Embryonic facial prominence (tissue), 1 donor: ENCODE results near the gene UBE2L3.
A peak's percentile ranks its signal among the peaks of the same experiment; 100 is the strongest.
"Not testable (repeated sequence)": the region's sequence is repeated elsewhere in the genome, so short reads cannot be mapped to it uniquely, and the experiment has no call there.

ENCODE experiments used
- DNase-seq: peaks from one replicate; pipeline ENCODE4 v3.0.0-alpha.2; 2016; ENCODE audit errors: extremely low spot score

The UBE2L3 gene

DNA sequence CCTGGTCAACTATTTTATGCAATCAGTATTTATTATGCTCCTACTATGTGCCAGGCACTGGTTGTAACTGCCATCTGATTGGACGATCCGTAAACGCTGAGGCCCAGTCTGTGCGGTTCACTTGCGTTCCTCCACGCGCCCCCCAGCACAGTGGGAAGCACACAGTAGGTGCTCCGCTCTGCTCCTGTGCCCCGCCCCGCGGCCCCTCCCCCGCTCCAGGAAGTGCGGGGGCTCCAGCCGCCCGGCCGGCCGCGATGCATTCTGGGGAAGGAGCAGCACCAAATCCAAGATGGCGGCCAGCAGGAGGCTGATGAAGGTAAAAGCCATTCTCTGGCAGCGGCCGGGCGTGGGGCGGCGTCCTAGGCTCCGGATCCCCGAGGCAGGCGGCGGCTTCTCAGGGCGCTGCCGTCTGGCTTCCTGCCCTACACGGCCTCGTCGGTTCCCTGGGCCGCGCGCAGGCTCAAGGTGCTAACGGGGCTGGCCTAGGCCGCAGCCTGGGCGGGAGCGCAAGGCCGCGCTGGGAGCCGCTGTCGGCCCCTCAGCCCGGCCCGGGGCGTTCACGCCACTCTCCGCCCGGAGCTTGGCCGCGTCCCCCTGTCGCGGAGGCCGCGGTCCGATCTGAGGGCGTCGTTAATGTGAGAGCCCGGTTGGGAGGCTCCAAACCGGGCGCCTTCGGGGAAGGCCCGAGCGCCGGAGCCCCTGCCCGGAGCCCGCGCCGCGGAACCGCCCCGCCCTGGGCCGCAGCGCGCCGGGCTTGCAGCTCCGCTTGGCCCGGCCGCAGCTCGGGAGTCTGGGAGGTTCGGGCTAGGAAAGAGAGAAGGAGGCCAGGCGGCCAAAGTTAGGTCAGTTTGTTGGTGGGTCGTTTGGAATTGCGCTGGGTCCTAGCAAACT, at the start of gene UBE2L3:
Gene UBE2L3 (plus strand): TSS at position 259 of the 891 bp plus-strand sequence. CDS start 31 bp downstream, at position 290.
- peak; percentile 52 for DNase-seq

DNA sequence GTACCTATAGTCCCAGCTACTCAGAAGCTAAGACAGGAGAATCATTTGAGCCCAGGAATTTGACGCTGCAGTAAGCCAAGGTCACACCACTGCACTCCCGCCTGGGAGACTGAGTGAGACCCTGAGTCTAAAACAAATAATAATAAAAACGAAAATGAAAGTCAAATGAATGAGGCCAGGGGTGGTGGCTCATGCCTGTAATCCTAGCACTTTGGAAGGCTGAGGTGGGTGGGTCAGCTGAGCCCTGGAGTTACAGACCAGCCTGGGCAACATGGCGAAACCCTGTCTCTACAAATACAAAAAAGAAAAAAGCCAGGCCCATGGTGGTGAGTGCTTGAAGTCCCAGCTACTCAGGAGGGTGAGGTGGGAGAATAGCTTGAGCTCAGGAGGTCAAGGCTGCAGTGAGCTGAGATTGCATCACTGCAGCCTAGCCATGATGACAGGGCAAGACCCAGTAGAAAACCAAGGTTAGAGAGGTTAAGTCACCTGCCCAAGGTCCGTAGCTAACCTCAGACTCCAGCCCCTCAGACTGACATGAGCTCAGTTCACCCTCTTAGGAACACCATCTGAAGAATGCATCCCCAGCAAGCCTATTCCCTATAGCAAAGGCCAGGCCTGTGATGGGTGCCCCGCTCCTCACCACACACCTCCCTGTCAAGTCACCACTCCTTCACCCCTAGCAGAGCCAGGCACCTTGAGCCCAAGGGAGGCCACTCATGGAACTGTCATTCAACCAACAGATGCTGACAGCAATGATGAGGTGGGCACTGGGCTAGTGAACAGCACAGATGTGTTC, 40.6 kb upstream of the UBE2L3 start:
- not testable (repeated sequence) for DNase-seq

GRCh38 chr22:21531525-21531924, 36.0 kb upstream of the UBE2L3 start:
- DNase-seq, result not testable (repeated sequence)

DNA sequence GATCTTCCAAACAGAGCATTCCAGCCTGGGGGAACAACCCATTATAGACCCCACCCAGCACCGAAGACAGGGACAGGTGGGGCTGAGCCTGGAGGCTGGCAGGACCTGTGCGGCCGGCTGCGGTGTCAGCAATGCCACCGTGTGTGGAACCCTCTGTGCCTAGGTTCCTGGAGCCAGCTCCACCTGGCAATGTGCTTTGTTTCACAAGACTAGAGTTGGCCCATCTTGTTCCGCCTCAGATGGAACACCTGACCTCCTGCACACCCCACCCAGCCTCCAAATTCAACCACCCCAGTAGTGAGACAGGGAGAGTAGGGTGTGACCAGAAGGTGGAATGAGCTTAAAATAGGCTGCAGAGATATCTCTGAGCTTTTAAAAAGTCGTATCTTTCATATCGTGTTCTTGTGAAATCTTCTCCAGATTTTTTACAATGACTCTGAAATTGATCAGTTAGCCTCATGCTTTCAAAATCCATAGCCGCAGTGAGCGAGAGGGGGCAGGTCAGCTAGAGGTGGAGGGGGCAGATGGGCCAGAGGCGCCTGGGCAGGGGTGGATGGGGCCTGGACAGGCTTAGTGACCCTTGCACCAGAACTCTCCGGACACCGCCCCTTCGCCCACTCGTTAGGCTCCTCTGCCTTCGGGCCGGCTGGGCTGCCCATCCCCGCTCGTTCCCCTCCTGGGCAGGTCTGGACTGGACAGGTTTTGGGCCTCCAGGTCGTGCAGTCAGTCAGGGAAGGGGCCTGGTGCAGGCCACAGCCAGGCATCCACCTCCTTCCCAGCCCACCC, 34.5 kb upstream of the UBE2L3 start:
- not testable (repeated sequence) for DNase-seq

DNA sequence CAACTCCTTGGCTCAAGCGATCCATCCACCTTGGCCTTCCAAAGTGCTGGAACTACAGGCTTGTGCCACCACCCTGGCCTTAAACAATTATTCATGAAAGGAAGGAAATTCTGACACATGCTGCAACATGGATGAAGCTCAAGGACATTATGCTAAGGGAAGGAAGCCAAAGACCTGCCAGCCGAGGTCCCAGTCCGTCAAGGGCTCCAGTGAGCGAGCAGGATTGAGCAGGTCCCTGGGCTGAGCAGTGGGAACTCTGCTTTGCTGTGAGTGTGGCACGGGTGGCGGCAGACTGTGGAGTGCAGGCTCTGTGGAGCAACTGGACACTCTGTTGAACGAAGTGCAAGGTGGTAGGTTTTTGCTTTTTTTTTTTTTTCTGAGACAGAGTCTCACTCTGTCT, 27.7 kb upstream of the UBE2L3 start:
- not testable (repeated sequence) for DNase-seq

DNA sequence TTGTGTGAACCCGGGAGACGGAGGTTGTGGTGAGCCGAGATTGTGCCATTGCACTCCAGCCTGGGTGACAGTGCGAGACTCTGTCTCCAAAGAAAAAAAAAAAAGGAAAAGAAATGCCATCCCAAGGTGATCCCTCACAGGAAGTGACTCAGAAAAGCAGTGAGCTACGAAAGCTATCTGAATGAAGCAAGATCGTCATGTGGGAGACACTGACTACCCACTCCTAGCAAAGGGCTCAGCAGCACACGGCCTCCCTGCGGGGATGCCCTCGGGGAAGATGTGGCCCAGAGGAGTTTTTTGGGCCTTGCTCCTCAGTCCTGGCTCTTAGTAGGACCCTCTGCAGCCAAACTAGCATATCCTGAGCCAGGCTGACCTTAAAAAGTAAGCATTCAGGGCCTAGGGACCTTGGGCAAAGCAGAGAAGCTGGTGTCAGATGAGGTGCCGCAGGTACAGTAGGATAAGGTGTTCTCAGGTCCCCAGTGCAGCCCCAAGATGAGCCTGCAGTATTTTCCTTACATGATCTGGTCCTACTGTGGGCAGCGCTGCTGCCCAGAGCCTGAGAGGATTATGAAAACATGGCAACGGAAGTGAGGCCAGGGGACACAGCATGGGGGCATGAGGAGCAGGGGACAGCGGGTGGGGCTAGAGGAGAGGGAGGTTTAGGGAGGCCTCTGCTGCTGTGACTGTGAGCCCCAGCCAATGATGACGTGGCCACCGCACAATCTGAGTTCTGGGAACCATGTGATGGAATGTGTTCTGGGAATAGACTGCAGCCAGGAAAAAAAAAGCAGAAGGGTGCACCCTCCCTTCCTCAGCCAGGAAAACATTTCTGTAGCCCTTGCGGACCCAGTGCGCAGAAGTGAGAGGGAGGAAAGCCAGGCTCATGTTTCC, 22.8 kb upstream of the UBE2L3 start:
- not testable (repeated sequence) for DNase-seq

- DNase-seq, result not testable (repeated sequence)
These were observed 18.0 kb upstream of the UBE2L3 start for GRCh38 chr22:21549558-21549957.

- not testable (repeated sequence) for DNase-seq
These were observed 17.4 kb upstream of the UBE2L3 start for GRCh38 chr22:21550008-21550677.

DNA sequence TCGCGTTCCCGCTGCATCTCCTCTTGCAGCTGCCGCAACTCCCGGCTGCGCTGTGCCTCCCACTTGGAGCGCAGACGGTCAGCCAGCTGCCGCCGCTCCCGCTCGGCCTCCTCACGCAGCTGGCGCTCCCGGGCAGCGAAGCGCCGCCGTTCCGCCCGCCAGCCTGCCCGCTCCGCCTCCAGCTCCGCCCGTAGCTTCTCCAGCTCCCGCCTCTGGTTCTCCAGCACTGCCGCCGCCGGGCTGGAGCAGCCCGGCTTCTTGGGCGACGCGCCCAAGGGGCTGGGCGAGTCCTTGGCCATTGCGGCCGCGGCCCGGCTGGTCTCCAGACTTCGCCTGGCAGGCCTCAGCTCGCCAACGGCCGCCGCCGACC, 16.9 kb upstream of the UBE2L3 start:
- not testable (repeated sequence) for DNase-seq

GRCh38 chr22:21551361-21551760, 16.2 kb upstream of the UBE2L3 start, which contains the start of gene RIMBP3C:
Gene RIMBP3C, minus strand, starts transcription at chr22:21551461. Its CDS starts 485 bp downstream, at chr22:21550976.
- DNase-seq, result not testable (repeated sequence)

DNA sequence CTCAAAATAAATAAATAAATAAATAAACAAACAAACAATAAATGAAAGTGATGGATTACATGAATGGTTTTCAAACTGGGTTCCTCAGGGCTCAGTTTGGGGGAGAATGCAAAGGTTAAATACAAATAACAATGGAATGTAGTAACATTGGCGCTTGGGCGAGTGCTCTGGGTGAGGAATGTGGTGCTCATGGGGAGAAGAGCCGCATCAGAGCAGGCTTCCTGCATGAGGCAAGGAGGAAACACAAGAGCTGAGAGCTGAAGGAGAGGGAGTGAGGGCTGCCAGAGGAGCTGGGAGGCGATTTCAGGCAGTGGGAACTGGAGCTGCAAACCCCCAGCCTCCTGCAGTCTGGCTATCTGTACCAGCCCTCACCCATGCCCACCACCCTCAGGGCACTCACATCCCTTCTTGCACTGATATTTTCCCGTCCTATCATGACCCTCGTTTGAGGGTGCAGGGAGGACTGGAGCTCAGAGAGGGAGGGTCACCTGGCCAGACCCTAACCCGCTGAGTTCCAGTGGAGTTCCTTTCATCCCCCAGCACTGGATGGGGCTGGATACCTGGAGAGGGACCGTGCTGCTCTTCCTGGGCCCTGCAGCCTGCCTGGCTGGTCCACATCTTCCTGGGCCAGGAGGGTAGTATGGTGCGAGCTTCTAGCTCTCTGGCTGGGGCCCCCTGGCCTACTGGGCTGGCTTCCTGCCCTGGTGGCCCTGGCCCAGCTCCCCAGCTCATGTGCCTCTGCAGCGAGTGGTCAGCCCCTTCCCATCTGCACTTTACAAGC, 8.0 kb upstream of the UBE2L3 start:
- DNase-seq, result not testable (repeated sequence)

- not testable (repeated sequence) for DNase-seq
These were observed 6.9 kb upstream of the UBE2L3 start for GRCh38 chr22:21560657-21561056.

- no peak for DNase-seq
These were observed 3.6 kb upstream of the UBE2L3 start for GRCh38 chr22:21563912-21564311.

- DNase-seq, result no peak
These were observed 3.1 kb upstream of the UBE2L3 start for GRCh38 chr22:21564411-21564810.

GRCh38 chr22:21568347-21569075, 997 bp downstream of the UBE2L3 start:
- no peak for DNase-seq

DNA sequence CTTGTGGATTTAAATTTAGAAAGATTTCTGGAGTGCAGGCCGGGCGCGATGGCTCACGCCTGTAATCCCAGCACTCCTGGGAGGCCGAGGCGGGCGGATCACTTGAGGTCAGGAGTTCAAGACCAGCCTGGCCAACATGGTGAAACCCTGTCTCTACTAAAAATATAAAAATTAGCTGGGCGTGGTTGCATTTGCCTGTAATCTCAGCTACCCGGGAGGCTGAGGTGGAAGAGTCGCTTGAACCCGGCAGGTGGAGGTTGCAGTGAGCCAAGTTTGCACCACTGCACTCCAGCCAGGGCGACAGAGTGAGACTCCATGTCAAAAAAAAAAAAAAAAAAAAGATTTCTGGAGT, 1.5 kb downstream of the UBE2L3 start:
- not testable (repeated sequence) for DNase-seq

DNA sequence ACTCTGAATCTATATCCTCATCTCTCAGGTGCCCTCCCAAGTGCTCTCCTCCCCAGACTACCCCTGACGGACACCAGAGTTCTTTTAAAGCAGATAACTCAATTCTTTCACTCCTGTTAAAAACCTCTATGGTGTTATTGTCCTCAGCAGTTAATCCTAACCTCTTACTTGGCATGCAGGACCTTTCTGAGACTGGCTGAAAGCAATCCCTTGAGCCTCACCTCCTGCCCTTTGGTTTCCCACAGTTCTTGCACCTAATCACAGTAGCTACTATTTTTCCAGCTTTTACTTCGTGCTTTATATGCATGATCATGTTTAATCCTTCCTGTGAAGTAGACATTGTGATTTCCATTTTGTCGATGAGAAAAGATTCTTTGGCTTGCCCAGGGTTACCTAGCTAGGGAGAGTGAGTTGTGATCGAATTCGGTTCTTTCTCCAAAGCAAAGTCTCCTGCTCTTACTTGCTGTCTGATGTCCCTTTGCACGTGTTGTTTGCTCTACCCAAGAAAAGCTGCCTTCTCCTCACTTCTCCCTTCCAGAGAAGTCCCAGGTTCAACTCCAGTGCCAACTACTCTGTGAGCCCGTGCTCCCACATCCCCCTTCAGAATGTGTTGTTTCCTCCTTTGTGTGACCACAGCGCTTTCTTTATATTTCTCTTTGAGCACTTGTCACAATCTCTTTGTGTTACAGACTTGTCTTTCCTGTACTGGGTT, 2.1 kb downstream of the UBE2L3 start:
- DNase-seq, result no peak

GRCh38 chr22:21570398-21570797, 2.9 kb downstream of the UBE2L3 start:
- DNase-seq, result no peak
